CD14-positive monocyte (primary cell): ENCODE measurements around the gene SSBP3. TPM values are rescaled to one million over a fixed set of nuclear protein-coding genes. Genes with fewer than 3 reads are reported as not detected.

ENCODE experiments used
- DNase-seq, 3 donors: peaks; one replicate each; pipeline ENCODE4 v3.0.0-alpha.2; 2011 to 2022
- H2AFZ ChIP-seq: 2 replicates; pipeline ENCODE4 v1.6.0; 2012; ENCODE audit warnings: mild to moderate bottlenecking, low read depth, low read length, inconsistent platforms; ENCODE audit not compliant: insufficient read depth, poor library complexity, severe bottlenecking
- H3K27ac ChIP-seq, 2 donors: 1 replicate in 1 of 2; 2 replicates in 1 of 2; pipeline ENCODE4 v1.5.1; 2012 to 2013; ENCODE audit warnings: low read length in 2 of 2, control low read depth in 1 of 2, inconsistent platforms in 1 of 2, low read depth in 1 of 2, mild to moderate bottlenecking in 1 of 2
- H3K27me3 ChIP-seq, 2 donors: one replicate each; pipeline versions ENCODE4 v1.6.0 to v1.6.1; 2011 to 2013; ENCODE audit warnings: low read length in 2 of 2; ENCODE audit not compliant: control insufficient read depth in 2 of 2, insufficient read depth in 2 of 2
- H3K36me3 ChIP-seq, 2 donors: replicated peaks in 1 of 2; 1 replicate in 1 of 2; 2 replicates in 1 of 2; pipeline versions ENCODE4 v1.5.1 to v1.6.1; 2012 to 2013; ENCODE audit warnings: low read length in 2 of 2, control low read depth in 1 of 2, inconsistent platforms in 1 of 2, mild to moderate bottlenecking in 1 of 2; ENCODE audit not compliant: insufficient read depth in 2 of 2, control insufficient read depth in 1 of 2
- H3K4me1 ChIP-seq, 2 donors: 1 replicate in 1 of 2; 2 replicates in 1 of 2; pipeline versions ENCODE4 v1.5.1 to v1.6.1; 2012 to 2013; ENCODE audit warnings: low read length in 2 of 2, control low read depth in 1 of 2, inconsistent platforms in 1 of 2, mild to moderate bottlenecking in 1 of 2, moderate library complexity in 1 of 2; ENCODE audit not compliant: insufficient read depth in 2 of 2, control insufficient read depth in 1 of 2
- H3K4me2 ChIP-seq: replicated peaks from 2 replicates; pipeline ENCODE3; 2012; ENCODE audit warnings: low read length, moderate library complexity, mild to moderate bottlenecking; ENCODE audit not compliant: poor library complexity, severe bottlenecking; ENCODE audit errors: extremely low read depth
- H3K4me3 ChIP-seq, 3 experiments: fragments of 200-600 bp in 1 of 3; sonication (generic) in 1 of 3; replicated peaks in 1 of 3; 1 replicate in 2 of 3; 2 replicates in 1 of 3; pipeline ENCODE4 v1.5.1; 2011 to 2013; ENCODE audit warnings: low read length in 3 of 3, mild to moderate bottlenecking in 3 of 3, control low read depth in 2 of 3, low read depth in 2 of 3, inconsistent platforms in 1 of 3, moderate library complexity in 1 of 3
- H3K79me2 ChIP-seq: 2 replicates; pipeline ENCODE4 v1.6.0; 2012; ENCODE audit warnings: mild to moderate bottlenecking, control low read depth, inconsistent platforms, low read length, moderate library complexity; ENCODE audit not compliant: insufficient read depth
- H3K9ac ChIP-seq: 2 replicates; pipeline ENCODE4 v1.6.0; 2017; ENCODE audit warnings: low read length, mild to moderate bottlenecking; ENCODE audit not compliant: insufficient read depth, poor library complexity, severe bottlenecking
- H3K9me3 ChIP-seq, 2 donors: replicated peaks in 1 of 2; 1 replicate in 1 of 2; 2 replicates in 1 of 2; pipeline versions ENCODE4 v1.5.1 to v1.6.1; 2012 to 2013; ENCODE audit warnings: low read length in 2 of 2, control low read depth in 1 of 2; ENCODE audit not compliant: control insufficient read depth in 1 of 2, insufficient read depth in 1 of 2
- H4K20me1 ChIP-seq: 2 replicates; pipeline ENCODE4 v1.6.0; 2012; ENCODE audit warnings: mild to moderate bottlenecking, low read length, control low read depth, moderate library complexity; ENCODE audit not compliant: insufficient read depth
- H3K27ac Mint-ChIP-seq, 7 donors: one replicate each; pipeline ENCODE4 v1.8.0; 2020; ENCODE audit warnings: mild to moderate bottlenecking in 7 of 7, mixed read lengths in 7 of 7, moderate library complexity in 6 of 7, inconsistent platforms in 2 of 7
- H3K27me3 Mint-ChIP-seq, 3 donors: one replicate each; pipeline ENCODE4 v1.8.0; 2021 to 2022; ENCODE audit warnings: low read depth in 3 of 3, mild to moderate bottlenecking in 3 of 3, mixed read lengths in 3 of 3, moderate library complexity in 3 of 3, inconsistent platforms in 1 of 3
- H3K36me3 Mint-ChIP-seq, 2 donors: one replicate each; pipeline ENCODE4 v1.8.0; 2020; ENCODE audit warnings: mixed read lengths in 2 of 2, inconsistent platforms in 1 of 2, mild to moderate bottlenecking in 1 of 2
- H3K4me1 Mint-ChIP-seq: one replicate; pipeline ENCODE4 v1.8.0; 2020; ENCODE audit warnings: mild to moderate bottlenecking, mixed read lengths
- H3K4me3 Mint-ChIP-seq, 2 donors: one replicate each; pipeline ENCODE4 v1.8.0; 2020; ENCODE audit warnings: mild to moderate bottlenecking in 2 of 2, mixed read lengths in 2 of 2, moderate library complexity in 1 of 2
- H3K9me3 Mint-ChIP-seq, 7 donors: one replicate each; pipeline ENCODE4 v1.8.0; 2020 to 2022; ENCODE audit warnings: mixed read lengths in 7 of 7, mild to moderate bottlenecking in 6 of 7, moderate library complexity in 6 of 7, inconsistent platforms in 2 of 7
- CTCF ChIP-seq: fragments of 200-600 bp; IDR thresholded peaks from one replicate; pipeline ENCODE4 v1.8.0; 2022; ENCODE audit warnings: antibody characterized with exemption, mild to moderate bottlenecking
- WGBS: methylation state at CpG from one replicate; pipeline ENCODE4 v1.1.5; 2013; ENCODE audit warnings: missing lambda C conversion rate; ENCODE audit not compliant: insufficient coverage; 5-methylcytosine and 5-hydroxymethylcytosine counted together
- intact Hi-C, 2 donors: fragments of 100-400 bp; cut with micrococcal nuclease; formaldehyde crosslinking; loops; one replicate each; pipeline versions ENCODE4 v1.15.0 to v1.15.1; 2023
- polyA plus RNA-seq, 3 donors: library from polyadenylated mRNA; depleted of rRNA in 1 of 3; unstranded in 2 of 3; stranded (reverse) in 1 of 3; fragments of 300-500 nt in 2 of 3; fragments of >200 nt in 1 of 3; fragmentation: Illumina TruSeq in 2 of 3; gene quantifications; 1 replicate in 2 of 3; 2 replicates in 1 of 3; pipeline ENCODE4 v1.2.3, GENCODE V29; 2012 to 2021

The SSBP3 gene
- polyA plus RNA-seq, 3 donors, result 4.1 to 30.7 (median 4.3) TPM

DNA sequence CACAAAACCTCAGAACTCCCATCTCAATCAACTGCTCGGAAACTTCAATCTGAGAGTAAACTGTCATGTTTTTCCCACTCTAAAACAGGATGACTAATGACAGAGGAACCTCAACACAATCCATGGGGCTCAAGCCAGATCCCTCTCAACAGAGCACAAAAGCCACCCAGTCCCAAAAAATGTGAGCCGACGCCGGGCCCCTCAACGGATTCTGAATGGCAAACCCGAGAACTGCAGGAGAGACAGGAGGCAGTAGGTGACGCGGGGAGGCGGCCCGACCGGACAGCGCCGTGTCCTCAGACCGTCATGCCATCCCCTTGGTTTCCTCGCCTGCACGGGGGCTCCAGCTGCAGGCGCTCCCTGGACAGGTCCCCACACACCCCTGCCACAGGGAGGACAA lies 53.4 kb downstream of the SSBP3 start:
- Histone ChIP-seq H3K9me3 (no peaks in the 10 kb centered on the region), H4K20me1 (peaks cover 86% of the 10 kb centered on the region), H3K36me3 (peaks cover 0 to 4% of the 10 kb centered on the region in 2 donors), H3K79me2 (no peaks in the 10 kb centered on the region), H3K4me3 (no peak overlapping the region), H3K4me2 (no peak overlapping the region), H3K27me3 (no peaks in the 10 kb centered on the region), H3K9ac (no peak overlapping the region), H2AFZ (no peak overlapping the region), H3K27ac (no peak overlapping the region), H3K4me1 (peaks cover 12 to 14% of the 10 kb centered on the region in 2 donors)
- H3K4me1 Mint-ChIP-seq, result peaks cover 18% of the 10 kb centered on the region
- H3K27ac Mint-ChIP-seq, result no peak overlapping the region
- DNase-seq, result no peak
- intact Hi-C loops, result no loop called here
- peaks cover 9 to 11% of the 10 kb centered on the region in 2 donors for H3K36me3 Mint-ChIP-seq
- H3K27me3 Mint-ChIP-seq, result peaks cover 2 to 17% (median 4%) of the 10 kb centered on the region in 3 donors
- 96% methylated on average over 13 of the region's 17 CpGs for WGBS
- H3K4me3 Mint-ChIP-seq, result no peak overlapping the region
- TF ChIP-seq CTCF, result no peak
- no peaks in the 10 kb centered on the region for H3K9me3 Mint-ChIP-seq

DNA sequence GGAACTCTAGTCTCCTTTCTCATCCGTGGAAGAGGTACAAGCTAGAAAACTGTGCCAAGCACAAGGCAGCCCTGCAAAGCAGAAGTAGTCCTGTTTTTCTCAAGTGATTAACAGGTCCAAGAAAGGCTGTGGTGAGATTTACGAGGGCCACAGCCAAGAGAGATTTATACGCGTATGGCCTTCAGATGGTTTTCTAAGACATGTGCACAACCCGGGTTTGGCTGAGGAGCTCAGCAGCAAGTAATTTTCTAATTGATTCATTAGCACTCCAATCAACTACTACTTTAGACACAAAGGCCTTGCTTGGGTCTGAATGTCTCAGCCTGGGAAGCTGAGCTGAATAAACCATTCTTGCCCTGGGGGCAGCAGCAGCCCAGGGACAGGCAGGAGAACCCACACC lies 55.8 kb downstream of the SSBP3 start:
- no peak overlapping the region for H2AFZ ChIP-seq
- H3K79me2 ChIP-seq, result no peaks in the 10 kb centered on the region
- H3K4me3 Mint-ChIP-seq, result no peak overlapping the region
- peaks cover 0 to 2% of the 10 kb centered on the region in 2 donors for H3K36me3 Mint-ChIP-seq
- peak overlapping the region in 1 of 7 donors; percentile 23 for H3K27ac Mint-ChIP-seq
- no peak for TF ChIP-seq CTCF
- no peaks in the 10 kb centered on the region for H3K4me1 Mint-ChIP-seq
- no peak overlapping the region for H3K4me2 ChIP-seq
- H3K4me3 ChIP-seq, result no peak overlapping the region
- WGBS, result 39% methylated on average over 5 of the region's 5 CpGs
- no peaks in the 10 kb centered on the region for H3K27me3 ChIP-seq
- H3K36me3 ChIP-seq, result no peaks in the 10 kb centered on the region
- H3K27ac ChIP-seq, result no peak overlapping the region
- no peaks in the 10 kb centered on the region for H3K9me3 ChIP-seq
- H3K9ac ChIP-seq, result no peak overlapping the region
- H3K4me1 ChIP-seq, result no peaks in the 10 kb centered on the region
- H3K9me3 Mint-ChIP-seq, result no peaks in the 10 kb centered on the region
- H3K27me3 Mint-ChIP-seq, result peaks cover 0 to under 1% (median 0%) of the 10 kb centered on the region in 3 donors
- no peak for DNase-seq
- intact Hi-C loops, result no loop called here
- H4K20me1 ChIP-seq, result peaks cover 67% of the 10 kb centered on the region
